Keratinocyte (primary cell): ENCODE data around the gene C12orf60. TPM values are rescaled to one million over a fixed set of nuclear protein-coding genes. Genes with fewer than 3 reads are reported as not detected.

Experiments
- DNase-seq: peaks from one replicate; pipeline ENCODE4 v3.0.0-alpha.2; 2011; ENCODE audit warnings: low read depth, missing footprints, low spot score
- FAIRE-seq: peaks from 2 replicates; lab custom pipeline; 2011; peaks lifted over from hg19 to GRCh38; lab: Jason Lieb, UNC
- H2AFZ ChIP-seq: 2 replicates; pipeline ENCODE4 v1.6.0; 2012; ENCODE audit warnings: low read length, control low read depth, inconsistent platforms; ENCODE audit not compliant: control insufficient read depth
- H3K27ac ChIP-seq: 2 replicates; pipeline ENCODE4 v1.5.1; 2011; ENCODE audit warnings: low read length; ENCODE audit not compliant: control insufficient read depth, insufficient read depth
- H3K27me3 ChIP-seq: 3 replicates; pipeline ENCODE4 v1.6.0; 2011; ENCODE audit warnings: low read length; ENCODE audit not compliant: control insufficient read depth, insufficient read depth; ENCODE audit errors: extremely low read depth
- H3K36me3 ChIP-seq, 2 experiments: 2 replicates in 1 of 2; 3 replicates in 1 of 2; pipeline ENCODE4 v1.5.1; 2011; ENCODE audit warnings: low read length in 2 of 2, mild to moderate bottlenecking in 1 of 2; ENCODE audit not compliant: control insufficient read depth in 2 of 2, insufficient read depth in 2 of 2; ENCODE audit errors: extremely low read depth in 1 of 2
- H3K4me1 ChIP-seq: 3 replicates; pipeline ENCODE4 v1.5.1; 2011; ENCODE audit warnings: low read length; ENCODE audit not compliant: control insufficient read depth, insufficient read depth; ENCODE audit errors: extremely low read depth
- H3K4me2 ChIP-seq: 3 replicates; pipeline ENCODE4 v1.6.0; 2011; ENCODE audit warnings: low read depth, low read length; ENCODE audit not compliant: control insufficient read depth, insufficient read depth; ENCODE audit errors: extremely low read depth
- H3K4me3 ChIP-seq, 3 experiments: fragments of 200-600 bp in 1 of 3; sonication (generic) in 1 of 3; 2 replicates in 2 of 3; 3 replicates in 1 of 3; pipeline ENCODE4 v1.5.1; 2011 to 2016; ENCODE audit warnings: low read length in 3 of 3, mild to moderate bottlenecking in 3 of 3, control low read depth in 2 of 3, inconsistent platforms in 1 of 3, low read depth in 1 of 3, mixed read lengths in 1 of 3, mixed run types in 1 of 3, moderate library complexity in 1 of 3; ENCODE audit not compliant: control insufficient read depth in 2 of 3, insufficient read depth in 2 of 3; ENCODE audit errors: extremely low read depth in 1 of 3
- H3K79me2 ChIP-seq: 2 replicates; pipeline ENCODE4 v1.6.0; 2012; ENCODE audit warnings: low read length; ENCODE audit not compliant: control insufficient read depth, insufficient read depth
- H3K9ac ChIP-seq: 3 replicates; pipeline ENCODE4 v1.6.0; 2011; ENCODE audit warnings: low read length; ENCODE audit not compliant: control insufficient read depth, insufficient read depth; ENCODE audit errors: extremely low read depth
- H3K9me1 ChIP-seq: 3 replicates; pipeline ENCODE4 v1.6.0; 2011; ENCODE audit warnings: low read length; ENCODE audit not compliant: control insufficient read depth, insufficient read depth; ENCODE audit errors: extremely low read depth
- H3K9me3 ChIP-seq: 2 replicates; pipeline ENCODE4 v1.5.1; 2012; ENCODE audit warnings: low read depth, low read length; ENCODE audit not compliant: control insufficient read depth
- H4K20me1 ChIP-seq: 3 replicates; pipeline ENCODE4 v1.6.0; 2011; ENCODE audit warnings: low read length; ENCODE audit not compliant: control insufficient read depth, insufficient read depth; ENCODE audit errors: extremely low read depth
- CTCF ChIP-seq, 3 experiments: IDR thresholded peaks in 1 of 3; conservative IDR thresholded peaks in 1 of 3; optimal IDR thresholded peaks in 1 of 3; 2 replicates in 2 of 3; 3 replicates in 1 of 3; pipeline versions ENCODE3 to v1.5.1; 2011; ENCODE audit warnings: low read length in 3 of 3, mild to moderate bottlenecking in 3 of 3, moderate library complexity in 2 of 3, control low read depth in 1 of 3, inconsistent platforms in 1 of 3; ENCODE audit not compliant: insufficient read depth in 2 of 3; ENCODE audit errors: extremely low read depth in 1 of 3
- EZH2 ChIP-seq: IDR thresholded peaks from one replicate; pipeline ENCODE4 v1.6.1; 2012; ENCODE audit warnings: inconsistent platforms, mild to moderate bottlenecking, low read length, moderate library complexity
- dilution Hi-C: fragments of 300-500 bp; cut with MboI; formaldehyde crosslinking; loops from one replicate; pipeline ENCODE4 v1.7.0; 2020; ENCODE audit warnings: low sequenced_read_pairs; ENCODE audit not compliant: extremely low pct_ligation_motif_present
- polyA plus RNA-seq, 5 experiments: library from polyadenylated mRNA; depleted of rRNA in 3 of 5; stranded (reverse) in 3 of 5; stranded (forward) in 1 of 5; unstranded in 1 of 5; fragments of >200 nt; gene quantifications; 1 replicate in 1 of 5; 2 replicates in 3 of 5; 3 replicates in 1 of 5; pipeline versions ENCODE4 v1.2.1 to v1.2.3, GENCODE V29; 2011 to 2012; ENCODE audit warnings: missing spikeins in 2 of 5, low read depth in 1 of 5, low replicate concordance in 1 of 5

The C12orf60 gene
- polyA plus RNA-seq, 1 donor (not counting 4 experiments of a cell fraction or from before 2014, with no cell fraction given) = 3.2 TPM

GRCh38 chr12:14780859-14781258, 22.6 kb upstream of the C12orf60 start:
- H3K4me3 ChIP-seq = no peak overlapping the region
- H3K27ac ChIP-seq = no peak overlapping the region

GRCh38 chr12:14781563-14781962, 21.9 kb upstream of the C12orf60 start:
- H3K27ac ChIP-seq = no peak overlapping the region
- no peaks in the 10 kb centered on the region for H3K27me3 ChIP-seq
- DNase-seq = no peak
- no peaks in the 10 kb centered on the region for H3K36me3 ChIP-seq
- TF ChIP-seq CTCF (optimal IDR thresholded peaks at IDR 0.05 in 1 of 3, IDR thresholded peaks at IDR 0.05 in 1 of 3, conservative IDR thresholded peaks at IDR 0.05 in 1 of 3; ENCODE audit: extremely low read depth in 1 of 3, insufficient read depth in 2 of 3, low read length in 3 of 3) (no peak), EZH2 (no peak)
- no peaks in the 10 kb centered on the region for H3K79me2 ChIP-seq
- H3K4me2 ChIP-seq = no peak overlapping the region
- H4K20me1 ChIP-seq = no peaks in the 10 kb centered on the region
- H2AFZ ChIP-seq = no peak overlapping the region
- no peaks in the 10 kb centered on the region for H3K9me1 ChIP-seq
- H3K9ac ChIP-seq = no peak overlapping the region
- H3K9me3 ChIP-seq = no peaks in the 10 kb centered on the region
- no peak for FAIRE-seq
- dilution Hi-C loops = no loop called here
- no peak overlapping the region for H3K4me3 ChIP-seq
- H3K4me1 ChIP-seq = peaks cover 5% of the 10 kb centered on the region

More at GRCh38 chr12:14780859-14781258, 22.6 kb upstream of the C12orf60 start:
- dilution Hi-C loops = no loop called here
- Histone ChIP-seq H3K9me3 (no peaks in the 10 kb centered on the region), H3K9ac (no peak overlapping the region), H3K36me3 (no peaks in the 10 kb centered on the region), H3K9me1 (no peaks in the 10 kb centered on the region), H3K79me2 (peaks cover 3% of the 10 kb centered on the region), H4K20me1 (no peaks in the 10 kb centered on the region), H2AFZ (no peak overlapping the region), H3K4me1 (peaks cover 12% of the 10 kb centered on the region), H3K4me2 (no peak overlapping the region), H3K27me3 (no peaks in the 10 kb centered on the region)
- no peak for FAIRE-seq
- TF ChIP-seq EZH2 (no peak), CTCF (optimal IDR thresholded peaks at IDR 0.05 in 1 of 3, IDR thresholded peaks at IDR 0.05 in 1 of 3, conservative IDR thresholded peaks at IDR 0.05 in 1 of 3; ENCODE audit: extremely low read depth in 1 of 3, insufficient read depth in 2 of 3, low read length in 3 of 3) (no peak)
- DNase-seq = no peak
